ENCODE data around the gene ST8SIA2. TPM values are rescaled to one million over a fixed set of nuclear protein-coding genes. Genes with fewer than 3 reads are reported as not detected.

ST8SIA2 gene
- total RNA-seq, 1 experiment from 2014 or later: 2.9 TPM

- DNase-seq (ENCODE audit: low spot score) (peak; percentile 59), ATAC-seq (peak; percentile 33)
- CTCF ChIA-PET: interaction anchor here (0.6 to 5.1 kb wide), 37 partner anchors 10 to 746 kb away, joined by 3 to 44 read pairs (median 4); partner anchors contain the start of gene FAM174B
- Mint-ChIP-seq H3K4me3 (peak overlapping the region; percentile 80), H3K36me3 (no peaks in the 10 kb centered on the region), H3K9me3 (no peaks in the 10 kb centered on the region), H3K27ac (no peak overlapping the region), H3K4me1 (peaks cover 27% of the 10 kb centered on the region), H3K27me3 (ENCODE audit: low read depth) (peaks cover 67% of the 10 kb centered on the region)
- no peak for TF ChIP-seq ZNF219 (CRISPR knock-in tag; IDR thresholded peaks at IDR 0.05; ENCODE audit: borderline replicate concordance)
- no peak for TF ChIP-seq FOXP4 (CRISPR knock-in tag; IDR thresholded peaks at IDR 0.05)
- TF ChIP-seq SMAD3 (CRISPR knock-in tag; IDR thresholded peaks at IDR 0.05; ENCODE audit: borderline replicate concordance): no peak
- 0 out of 2 replicates have a peak, but pooled peaks have one; percentile 26 for TF ChIP-seq CTCF (IDR thresholded peaks at IDR 0.05)
- TF ChIP-seq MXD4 (CRISPR knock-in tag; IDR thresholded peaks at IDR 0.05; ENCODE audit: borderline replicate concordance): no peak
- POLR2A ChIA-PET: no interaction called here
These were observed 2.0 kb upstream of the ST8SIA2 start for GRCh38 chr15:92391640-92392039.

GRCh38 chr15:92392462-92392861 lies 1.2 kb upstream of the ST8SIA2 start:
- Mint-ChIP-seq H3K9me3 (no peaks in the 10 kb centered on the region), H3K27ac (no peak overlapping the region), H3K4me1 (peaks cover 27% of the 10 kb centered on the region), H3K4me3 (peak overlapping the region; percentile 80), H3K27me3 (ENCODE audit: low read depth) (peaks cover 70% of the 10 kb centered on the region), H3K36me3 (no peaks in the 10 kb centered on the region)
- ChIA-PET POLR2A (no interaction called here), CTCF (interaction anchor here (0.7 to 5.1 kb wide), 19 partner anchors 14 to 416 kb away, joined by 3 to 44 read pairs (median 4); partner anchors contain the start of gene FAM174B)
- DNase-seq (ENCODE audit: low spot score): peak; percentile 48
- ATAC-seq: peak; percentile 11
- no peak for TF ChIP-seq TCF7 (CRISPR knock-in tag; IDR thresholded peaks at IDR 0.05; ENCODE audit: low read depth)
- no peak for TF ChIP-seq ATF3 (CRISPR knock-in tag; conservative IDR thresholded peaks at IDR 0.05)
- TF ChIP-seq NFATC4 (CRISPR knock-in tag; IDR thresholded peaks at IDR 0.05): no peak
- no peak for TF ChIP-seq FOXP1 (CRISPR knock-in tag; IDR thresholded peaks at IDR 0.05; ENCODE audit: borderline replicate concordance)
- TF ChIP-seq ZNF532 (CRISPR knock-in tag; IDR thresholded peaks at IDR 0.05; ENCODE audit: borderline replicate concordance): no peak
- no peak for TF ChIP-seq OVOL2 (CRISPR knock-in tag; IDR thresholded peaks at IDR 0.05; ENCODE audit: borderline replicate concordance)
- TF ChIP-seq PREB (CRISPR knock-in tag; IDR thresholded peaks at IDR 0.05; ENCODE audit: borderline replicate concordance): no peak
- no peak for TF ChIP-seq CREM (CRISPR knock-in tag; IDR thresholded peaks at IDR 0.05)
- TF ChIP-seq ZBTB21 (CRISPR knock-in tag; IDR thresholded peaks at IDR 0.05; ENCODE audit: borderline replicate concordance): no peak
- no peak for TF ChIP-seq E2F5 (CRISPR knock-in tag; IDR thresholded peaks at IDR 0.05)
- no peak for TF ChIP-seq ZNF396 (CRISPR knock-in tag; IDR thresholded peaks at IDR 0.05; ENCODE audit: borderline replicate concordance)
- TF ChIP-seq STAT6 (CRISPR knock-in tag; conservative IDR thresholded peaks at IDR 0.05; ENCODE audit: low read depth): no peak
- no peak for TF ChIP-seq ZMAT4 (CRISPR knock-in tag; IDR thresholded peaks at IDR 0.05)
- TF ChIP-seq GABPB1 (CRISPR knock-in tag; IDR thresholded peaks at IDR 0.05): no peak
- no peak for TF ChIP-seq MLX (CRISPR knock-in tag; IDR thresholded peaks at IDR 0.05)

Measured in WTC11 (cell line).